ENCODE results near the gene CCDC9.

The CCDC9 gene

GRCh38 chr19:47221890-47222289 lies 34.4 kb upstream of the CCDC9 start:
- peaks cover 6% of the 10 kb centered on the region; the same call in 1 of the 2 replicates for H3K36me3 ChIP-seq (ENCODE audit: insufficient read depth, low read length)
- no peak for TF ChIP-seq EZH2 (IDR thresholded peaks at IDR 0.05; ENCODE audit: borderline replicate concordance, low read length)
- TF ChIP-seq CTCF (IDR thresholded peaks at IDR 0.05; ENCODE audit: low read length): no peak
- H3K79me2 ChIP-seq (ENCODE audit: insufficient read depth, low read length): no peaks in the 10 kb centered on the region
- H3K27me3 ChIP-seq (ENCODE audit: insufficient read depth, low read length): no peaks in the 10 kb centered on the region
- no peaks in the 10 kb centered on the region for H3F3A ChIP-seq (ENCODE audit: insufficient read depth, low read length)
- no peak overlapping the region for H3K4me2 ChIP-seq (ENCODE audit: low read length)
- H3K9ac ChIP-seq (ENCODE audit: low read length): no peak overlapping the region
- no peak overlapping the region for H3K27ac ChIP-seq (ENCODE audit: low read depth, low read length, poor library complexity, severe bottlenecking)
- no peaks in the 10 kb centered on the region for H3K9me3 ChIP-seq (ENCODE audit: low read length)
- H2AFZ ChIP-seq (ENCODE audit: low read length): no peak overlapping the region
- H3K4me1 ChIP-seq (ENCODE audit: insufficient read depth, low read length, severe bottlenecking): peaks cover 12% of the 10 kb centered on the region
- no peak overlapping the region for H3K4me3 ChIP-seq (ENCODE audit: low read depth, low read length, poor library complexity, severe bottlenecking)
- H4K20me1 ChIP-seq (ENCODE audit: insufficient read depth, low read length): no peaks in the 10 kb centered on the region
- no peaks in the 10 kb centered on the region for H3K9me2 ChIP-seq (ENCODE audit: low read depth, low read length)

- H3K9me3 ChIP-seq (ENCODE audit: low read length): no peaks in the 10 kb centered on the region
- peaks cover 2% of the 10 kb centered on the region; the same call in 1 of the 2 replicates for H3K36me3 ChIP-seq (ENCODE audit: insufficient read depth, low read length)
- H3K9ac ChIP-seq (ENCODE audit: low read length): peak overlapping the region; percentile 73
- H3F3A ChIP-seq (ENCODE audit: insufficient read depth, low read length): peaks cover 11% of the 10 kb centered on the region; the same call in 1 of the 2 replicates
- peak overlapping the region; percentile 95 for H3K4me3 ChIP-seq (ENCODE audit: low read depth, low read length, poor library complexity, severe bottlenecking)
- peak overlapping the region; percentile 81 for H3K4me2 ChIP-seq (ENCODE audit: low read length)
- no peaks in the 10 kb centered on the region for H3K27me3 ChIP-seq (ENCODE audit: insufficient read depth, low read length)
- no peak for TF ChIP-seq EZH2 (IDR thresholded peaks at IDR 0.05; ENCODE audit: borderline replicate concordance, low read length)
- no peak for TF ChIP-seq CTCF (IDR thresholded peaks at IDR 0.05; ENCODE audit: low read length)
- H4K20me1 ChIP-seq (ENCODE audit: insufficient read depth, low read length): no peaks in the 10 kb centered on the region
- no peak overlapping the region for H2AFZ ChIP-seq (ENCODE audit: low read length)
- peak overlapping the region; percentile 90 for H3K27ac ChIP-seq (ENCODE audit: low read depth, low read length, poor library complexity, severe bottlenecking)
- peaks cover 42% of the 10 kb centered on the region for H3K4me1 ChIP-seq (ENCODE audit: insufficient read depth, low read length, severe bottlenecking)
- H3K9me2 ChIP-seq (ENCODE audit: low read depth, low read length): no peaks in the 10 kb centered on the region
- no peaks in the 10 kb centered on the region for H3K79me2 ChIP-seq (ENCODE audit: insufficient read depth, low read length)
Measured at GRCh38 chr19:47225746-47226425, 30.4 kb upstream of the CCDC9 start.

GRCh38 chr19:47226426-47227351 lies 29.6 kb upstream of the CCDC9 start:
- Histone ChIP-seq H3K27ac (ENCODE audit: low read depth, low read length, poor library complexity, severe bottlenecking) (peak overlapping the region; percentile 90), H3K9me3 (ENCODE audit: low read length) (no peaks in the 10 kb centered on the region), H4K20me1 (ENCODE audit: insufficient read depth, low read length) (no peaks in the 10 kb centered on the region), H3K9ac (ENCODE audit: low read length) (peak overlapping the region; percentile 73), H2AFZ (ENCODE audit: low read length) (no peak overlapping the region), H3K4me3 (ENCODE audit: low read depth, low read length, poor library complexity, severe bottlenecking) (peak overlapping the region; percentile 95), H3K4me1 (ENCODE audit: insufficient read depth, low read length, severe bottlenecking) (peaks cover 48% of the 10 kb centered on the region), H3F3A (ENCODE audit: insufficient read depth, low read length) (peaks cover 11% of the 10 kb centered on the region; the same call in 1 of the 2 replicates), H3K36me3 (ENCODE audit: insufficient read depth, low read length) (no peaks in the 10 kb centered on the region), H3K27me3 (ENCODE audit: insufficient read depth, low read length) (no peaks in the 10 kb centered on the region), H3K9me2 (ENCODE audit: low read depth, low read length) (no peaks in the 10 kb centered on the region), H3K79me2 (ENCODE audit: insufficient read depth, low read length) (no peaks in the 10 kb centered on the region), H3K4me2 (ENCODE audit: low read length) (peak overlapping the region; percentile 81)
- TF ChIP-seq CTCF (IDR thresholded peaks at IDR 0.05; ENCODE audit: low read length) (no peak), EZH2 (IDR thresholded peaks at IDR 0.05; ENCODE audit: borderline replicate concordance, low read length) (no peak)
